A204.1 (cell line): ENCODE measurements around the gene MGLL.
"Not testable (repeated sequence)": the region's sequence is repeated elsewhere in the genome, so short reads cannot be mapped to it uniquely, and the experiment has no call there.

Source experiments
- FAIRE-seq: peaks from 2 replicates; lab custom pipeline; 2012; peaks lifted over from hg19 to GRCh38; lab: Jason Lieb, UNC

Gene MGLL

GRCh38 chr3:127704840-127705239 lies 117.5 kb downstream of the MGLL start:
- FAIRE-seq: not testable (repeated sequence)

- no peak for FAIRE-seq
These were observed 120.2 kb downstream of the MGLL start for GRCh38 chr3:127702151-127702578.

GRCh38 chr3:127701280-127701911 lies 120.9 kb downstream of the MGLL start:
- FAIRE-seq: no peak

GRCh38 chr3:127700406-127700805 lies 121.9 kb downstream of the MGLL start:
- no peak for FAIRE-seq

GRCh38 chr3:127699416-127700300 lies 122.7 kb downstream of the MGLL start:
- no peak for FAIRE-seq

- FAIRE-seq: no peak
These were observed 123.5 kb downstream of the MGLL start for GRCh38 chr3:127698691-127699415.

- FAIRE-seq: no peak
These were observed 124.0 kb downstream of the MGLL start for GRCh38 chr3:127698286-127698685.

GRCh38 chr3:127697551-127698240 lies 124.6 kb downstream of the MGLL start:
- FAIRE-seq: no peak

GRCh38 chr3:127694467-127695215 lies 127.7 kb downstream of the MGLL start:
- FAIRE-seq: no peak

GRCh38 chr3:127693336-127693843 lies 128.9 kb downstream of the MGLL start:
- FAIRE-seq: no peak

GRCh38 chr3:127692501-127693335 lies 129.6 kb downstream of the MGLL start:
- FAIRE-seq: no peak

- FAIRE-seq: no peak
These were observed 130.3 kb downstream of the MGLL start for GRCh38 chr3:127691974-127692373.

GRCh38 chr3:127691489-127691888 lies 130.8 kb downstream of the MGLL start:
- FAIRE-seq: no peak

GRCh38 chr3:127690823-127691452 lies 131.4 kb downstream of the MGLL start:
- no peak for FAIRE-seq

GRCh38 chr3:127690106-127690505 lies 132.2 kb downstream of the MGLL start:
- no peak for FAIRE-seq

- FAIRE-seq: no peak
These were observed 133.0 kb downstream of the MGLL start for GRCh38 chr3:127689266-127689860.

- no peak for FAIRE-seq
These were observed 133.7 kb downstream of the MGLL start for GRCh38 chr3:127688416-127689265.

- no peak for FAIRE-seq
These were observed 134.3 kb downstream of the MGLL start for GRCh38 chr3:127688022-127688415.
